Gastroesophageal sphincter (tissue), 3 donors: Measurements from ENCODE around the gene PARP14.

Experiments
- CTCF ChIP-seq, 4 experiments: fragments of 200-600 bp in 2 of 4; fragments of 450-650 bp in 2 of 4; sonication (generic) in 1 of 4; IDR thresholded peaks; one replicate each; pipeline ENCODE4 v1.5.1; 2017 to 2019; ENCODE audit warnings: antibody characterized with exemption in 4 of 4, mild to moderate bottlenecking in 2 of 4, moderate library complexity in 2 of 4
- EP300 ChIP-seq: sonication (generic); formaldehyde crosslinking; IDR thresholded peaks from one replicate; pipeline ENCODE4 v1.6.1; 2017; ENCODE audit warnings: antibody characterized with exemption, mild to moderate bottlenecking
- POLR2A ChIP-seq, 2 donors: fragments of 450-650 bp; IDR thresholded peaks; one replicate each; pipeline ENCODE4 v1.6.1; 2017; ENCODE audit warnings: antibody characterized with exemption in 2 of 2, mild to moderate bottlenecking in 2 of 2, moderate library complexity in 1 of 2
- POLR2AphosphoS5 ChIP-seq: sonication (generic); formaldehyde crosslinking; IDR thresholded peaks from one replicate; pipeline ENCODE4 v1.6.1; 2017; ENCODE audit warnings: antibody characterized with exemption

GRCh38 chr3:122665226-122665786 is 15.3 kb upstream of the PARP14 start:
- TF ChIP-seq CTCF (IDR thresholded peaks at IDR 0.05): no peak
- no peak for TF ChIP-seq EP300
- TF ChIP-seq POLR2AphosphoS5: no peak
- no peak for TF ChIP-seq POLR2A (IDR thresholded peaks at IDR 0.05)
